Stimulated activated CD4-positive, alpha-beta T cell treated with anti-CD3 and anti-CD28 coated beads, Interleukin-4, amount 100 ng/mL, for 4 hours (primary cell): Measurements from ENCODE around the gene EYA2.
"Not testable (repeated sequence)": the region's sequence is repeated elsewhere in the genome, so short reads cannot be mapped to it uniquely, and the experiment has no call there.

Experiments
- DNase-seq, 2 experiments: peaks; one replicate each; pipeline ENCODE4 v3.0.0-alpha.2; 2020

The EYA2 gene

GRCh38 chr20:47154089-47154488 lies 259.4 kb downstream of the EYA2 start:
- DNase-seq: no peak

GRCh38 chr20:47156301-47157137 lies 261.9 kb downstream of the EYA2 start:
- DNase-seq: no peak

- no peak for DNase-seq
Measured at GRCh38 chr20:47159166-47159565, 264.5 kb downstream of the EYA2 start.

GRCh38 chr20:47160240-47160639 lies 265.6 kb downstream of the EYA2 start:
- DNase-seq: no peak

GRCh38 chr20:47160992-47161391 lies 266.3 kb downstream of the EYA2 start:
- DNase-seq: no peak

GRCh38 chr20:47161411-47161810 lies 266.8 kb downstream of the EYA2 start:
- no peak for DNase-seq

- DNase-seq: no peak
Measured at GRCh38 chr20:47164140-47164539, 269.5 kb downstream of the EYA2 start.

GRCh38 chr20:47165376-47165865 lies 270.8 kb downstream of the EYA2 start:
- DNase-seq: no peak

GRCh38 chr20:47167846-47168245 lies 273.2 kb downstream of the EYA2 start:
- DNase-seq: no peak

- DNase-seq: no peak
Measured at GRCh38 chr20:47172579-47172978, 277.9 kb downstream of the EYA2 start.

GRCh38 chr20:47173596-47174216 lies 279.1 kb downstream of the EYA2 start:
- DNase-seq: no peak

- DNase-seq: no peak
Measured at GRCh38 chr20:47174456-47175243, 280.0 kb downstream of the EYA2 start.

GRCh38 chr20:47175493-47175892 lies 280.9 kb downstream of the EYA2 start:
- DNase-seq: no peak

- not testable (repeated sequence) for DNase-seq
Measured at GRCh38 chr20:47176217-47176616, 281.6 kb downstream of the EYA2 start.

GRCh38 chr20:47178277-47178676 lies 283.6 kb downstream of the EYA2 start:
- DNase-seq: no peak

GRCh38 chr20:47178851-47179250 lies 284.2 kb downstream of the EYA2 start:
- no peak for DNase-seq

GRCh38 chr20:47179267-47179666 lies 284.6 kb downstream of the EYA2 start:
- no peak for DNase-seq

- DNase-seq: no peak
Measured at GRCh38 chr20:47181056-47181862, 286.6 kb downstream of the EYA2 start.

GRCh38 chr20:47183367-47183766 lies 288.7 kb downstream of the EYA2 start:
- DNase-seq: no peak

- no peak for DNase-seq
Measured at GRCh38 chr20:47187450-47188195, 293.0 kb downstream of the EYA2 start.

- DNase-seq: no peak
Measured at GRCh38 chr20:47188540-47188939, 293.9 kb downstream of the EYA2 start.

GRCh38 chr20:47189060-47189459 lies 294.4 kb downstream of the EYA2 start:
- DNase-seq: no peak
